ENCODE measurements around the gene ATP9A.
"Not testable (repeated sequence)": the region's sequence is repeated elsewhere in the genome, so short reads cannot be mapped to it uniquely, and the experiment has no call there.

Gene ATP9A

GRCh38 chr20:51574248-51575033 lies 193.7 kb downstream of the ATP9A start:
- no peak for DNase-seq (ENCODE audit: low read depth)

DNA sequence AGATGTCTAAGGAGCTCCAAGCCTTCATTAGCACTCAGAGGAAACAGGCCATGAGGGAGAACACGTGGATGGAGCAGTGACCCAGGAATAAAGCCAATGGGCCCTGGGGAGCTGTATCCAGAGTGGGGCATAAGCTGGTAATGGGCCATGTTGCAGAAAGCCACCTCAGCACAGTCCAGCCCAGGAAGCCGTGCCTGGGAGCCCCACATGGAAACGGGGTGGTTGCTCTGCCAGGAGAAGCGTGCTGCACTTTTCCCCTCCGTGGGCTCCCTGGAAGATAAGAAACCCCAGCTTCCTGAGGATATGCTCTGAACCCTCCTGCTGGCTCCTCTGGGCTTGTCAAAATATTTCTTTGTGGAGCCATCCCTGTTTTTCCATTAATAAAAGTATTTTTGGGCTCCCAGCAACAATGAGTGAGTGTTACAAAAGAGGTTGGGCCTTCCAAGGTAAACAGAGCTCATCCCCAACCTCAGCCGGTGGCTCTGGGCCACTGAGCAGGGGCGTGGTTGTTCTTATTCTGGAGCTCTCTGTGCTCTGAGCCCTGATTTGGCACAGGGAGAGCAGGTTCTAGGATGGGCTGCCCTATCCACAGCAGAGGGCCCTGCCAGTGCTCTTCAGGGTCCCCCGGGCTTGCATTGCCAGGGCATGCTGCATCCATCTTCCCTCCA lies 194.5 kb downstream of the ATP9A start:
- DNase-seq (ENCODE audit: low read depth) = no peak

- no peak for DNase-seq (ENCODE audit: low read depth)
Observed at GRCh38 chr20:51571460-51571794, 196.8 kb downstream of the ATP9A start.

DNA sequence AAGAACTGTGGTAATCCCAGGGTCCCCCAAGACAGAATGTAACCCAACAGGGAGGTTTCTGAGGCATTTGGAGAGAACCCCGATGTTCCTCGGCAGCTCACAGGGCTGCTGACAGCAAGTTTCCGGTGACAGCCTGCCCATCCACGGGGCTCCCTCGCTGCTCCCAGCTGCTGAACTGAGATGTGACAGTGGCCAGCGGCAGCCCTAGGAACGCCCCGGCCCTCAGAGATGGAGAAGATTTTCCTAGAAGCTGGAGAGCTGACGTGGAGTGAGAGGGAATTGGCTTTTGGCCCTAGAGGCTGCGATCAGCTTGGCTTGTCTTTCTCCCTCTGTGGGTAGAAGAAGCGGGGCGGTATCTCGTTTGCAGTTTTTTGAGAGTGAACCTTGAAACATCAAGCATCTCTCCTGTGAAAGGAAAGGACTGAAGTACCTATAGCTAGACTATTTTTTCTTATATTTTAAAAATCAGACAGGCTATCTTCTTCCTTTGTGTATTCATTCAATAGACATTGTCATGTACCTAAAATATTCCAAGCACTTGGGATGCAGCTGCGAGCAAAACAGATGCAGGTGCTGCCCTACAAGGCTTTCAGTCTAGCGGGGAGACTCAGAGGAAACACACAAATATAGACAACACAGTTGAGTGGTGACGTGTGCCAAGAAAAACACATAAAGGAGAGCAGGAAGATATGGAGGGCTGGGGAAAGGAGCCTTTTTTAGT lies 197.3 kb downstream of the ATP9A start:
- DNase-seq (ENCODE audit: low read depth) = no peak

DNA sequence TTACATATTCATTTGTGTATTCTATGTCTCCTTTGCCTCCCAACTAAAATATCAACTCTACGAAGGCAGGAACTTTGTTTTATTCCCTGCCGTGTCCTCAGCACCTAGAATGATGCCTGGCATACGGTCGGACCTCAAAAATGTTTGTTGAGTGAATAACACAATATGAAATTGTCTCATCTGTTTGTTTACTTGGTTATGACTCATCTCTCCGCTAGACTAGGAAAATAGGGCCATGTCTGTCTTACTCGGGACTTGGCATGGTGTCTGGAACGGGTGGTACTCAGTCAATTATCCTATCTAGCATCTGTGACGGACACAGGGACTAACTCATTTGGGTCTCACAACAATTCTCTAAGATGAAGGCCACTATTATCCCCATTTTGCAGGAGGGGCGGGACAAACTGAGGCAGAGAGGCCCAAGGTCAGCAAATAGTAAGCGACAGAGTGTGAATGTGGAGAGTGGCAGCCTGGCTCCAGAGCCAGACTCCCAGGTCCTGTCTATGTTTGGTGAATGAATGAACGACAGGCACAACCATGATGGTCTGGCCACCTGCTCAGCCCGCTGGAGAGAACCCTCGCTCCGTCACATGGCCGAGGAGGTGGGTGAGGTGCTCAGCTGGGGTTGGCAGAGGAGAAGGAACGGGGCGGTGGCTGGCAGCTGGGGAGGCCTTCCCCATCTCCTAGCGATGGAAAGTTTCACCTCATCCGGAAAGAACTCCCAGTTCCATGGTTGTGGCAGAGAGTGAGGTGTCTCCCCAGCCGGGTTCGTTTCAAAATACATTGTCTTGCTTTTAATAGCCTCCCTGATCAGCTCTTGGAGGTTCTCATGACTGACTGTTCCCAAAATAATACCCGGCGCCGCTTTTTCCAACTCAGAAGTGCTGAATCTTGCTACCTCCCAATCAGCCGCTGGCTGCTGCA lies 198.1 kb downstream of the ATP9A start:
- DNase-seq (ENCODE audit: low read depth) = no peak

GRCh38 chr20:51568533-51568932 lies 199.7 kb downstream of the ATP9A start:
- not testable (repeated sequence) for DNase-seq (ENCODE audit: low read depth)

- no peak for DNase-seq (ENCODE audit: low read depth)
Observed at GRCh38 chr20:51567622-51568021, 200.6 kb downstream of the ATP9A start.

DNA sequence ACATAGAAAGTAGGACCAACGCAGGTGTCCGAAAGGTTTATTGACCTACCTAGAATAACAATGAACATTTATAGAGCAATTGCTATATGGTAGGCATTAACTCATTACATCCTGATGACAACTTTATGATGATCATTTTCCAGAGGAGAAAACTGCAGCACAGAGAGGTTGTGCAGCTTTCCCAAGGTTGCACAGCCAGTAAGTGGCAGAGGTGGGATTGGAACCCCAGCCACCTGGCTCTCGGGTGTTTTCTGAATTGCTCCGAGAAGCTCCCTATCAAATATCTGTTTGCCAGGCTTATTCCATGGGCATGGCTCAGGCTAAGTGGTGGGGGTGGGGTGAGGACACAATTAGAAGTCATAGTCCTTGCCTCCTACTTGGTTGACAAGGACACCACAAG lies 201.6 kb downstream of the ATP9A start:
- no peak for DNase-seq (ENCODE audit: low read depth)

GRCh38 chr20:51565298-51566144 lies 202.7 kb downstream of the ATP9A start:
- DNase-seq (ENCODE audit: low read depth) = no peak

DNA sequence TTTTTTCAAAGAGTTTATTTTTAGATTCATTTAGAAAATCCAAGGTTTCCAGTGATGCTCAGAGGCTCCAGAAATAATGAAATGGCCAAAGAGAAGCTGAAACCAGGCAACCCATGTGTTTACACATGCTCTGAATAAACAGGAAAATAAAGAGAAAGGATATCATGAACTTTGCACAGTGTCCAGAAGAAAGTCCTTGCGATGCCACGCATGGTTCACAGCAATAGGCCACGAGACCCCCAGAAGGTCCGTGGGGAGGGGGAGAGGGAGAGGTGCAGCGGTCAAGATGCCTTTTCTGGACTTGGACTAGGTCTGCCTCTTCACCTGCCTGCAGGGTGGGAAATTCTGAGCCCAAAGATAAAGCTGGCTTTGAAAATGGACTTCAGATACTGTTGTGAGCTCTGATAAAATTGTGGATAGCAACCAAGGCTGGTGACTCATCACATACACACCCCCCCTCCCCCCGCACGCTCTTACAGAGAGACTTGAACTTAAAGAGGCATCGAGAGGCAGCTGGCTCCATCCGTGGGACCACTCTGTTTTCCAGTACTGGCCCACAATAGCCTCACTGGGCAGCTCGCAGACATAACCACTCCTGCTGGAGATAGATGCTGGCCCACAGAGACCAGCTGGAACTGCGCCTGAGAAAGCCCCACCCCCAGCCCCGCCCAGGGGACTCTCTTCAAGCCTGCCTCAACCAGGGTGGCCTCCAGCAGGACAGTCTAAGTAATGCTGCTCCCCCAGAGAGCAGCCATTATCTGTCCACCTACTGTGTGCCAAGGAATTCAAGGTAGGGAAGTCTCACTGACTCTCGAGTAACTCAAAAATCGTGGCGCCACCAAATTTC lies 204.5 kb downstream of the ATP9A start:
- DNase-seq (ENCODE audit: low read depth) = no peak

DNA sequence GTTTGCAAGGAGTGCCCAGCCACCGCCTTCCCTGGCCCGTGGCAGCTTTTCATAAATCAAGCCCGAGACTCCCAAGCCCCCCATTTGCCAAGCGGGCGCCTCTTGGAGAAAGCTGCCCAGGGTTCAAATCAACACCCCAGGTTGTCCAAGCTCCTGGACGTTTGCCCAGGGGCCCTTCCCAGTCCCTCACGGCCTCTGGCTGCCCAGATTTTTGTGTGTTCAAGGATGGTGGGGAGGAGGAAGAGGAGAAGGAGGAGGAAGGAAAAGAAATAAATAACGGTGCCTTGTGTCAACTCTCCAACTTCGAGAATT lies 205.1 kb downstream of the ATP9A start:
- DNase-seq (ENCODE audit: low read depth) = no peak

- no peak for DNase-seq (ENCODE audit: low read depth)
Observed at GRCh38 chr20:51562332-51563173, 205.6 kb downstream of the ATP9A start.

GRCh38 chr20:51562027-51562331 lies 206.2 kb downstream of the ATP9A start:
- DNase-seq (ENCODE audit: low read depth) = no peak

- DNase-seq (ENCODE audit: low read depth) = no peak
Observed at GRCh38 chr20:51560550-51561307, 207.5 kb downstream of the ATP9A start.

DNA sequence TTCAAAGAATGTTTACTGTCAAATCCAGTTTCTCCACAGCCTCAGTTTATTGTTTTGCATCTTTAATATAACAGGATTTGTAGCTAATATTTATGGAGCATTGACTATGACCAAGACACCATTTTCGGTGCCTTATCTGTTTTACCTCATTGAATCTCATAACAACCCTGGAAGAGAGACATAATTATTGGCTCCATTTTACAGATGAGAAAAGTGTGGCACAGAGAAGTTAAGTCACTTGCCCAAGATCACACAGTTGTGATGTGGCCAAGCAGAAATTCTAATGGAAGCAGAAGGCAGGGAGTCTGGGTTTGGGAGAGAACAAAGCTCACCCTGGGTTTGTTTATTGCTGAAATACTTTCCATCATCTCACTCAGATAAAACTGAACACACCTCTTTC lies 208.1 kb downstream of the ATP9A start:
- DNase-seq (ENCODE audit: low read depth) = no peak

DNA sequence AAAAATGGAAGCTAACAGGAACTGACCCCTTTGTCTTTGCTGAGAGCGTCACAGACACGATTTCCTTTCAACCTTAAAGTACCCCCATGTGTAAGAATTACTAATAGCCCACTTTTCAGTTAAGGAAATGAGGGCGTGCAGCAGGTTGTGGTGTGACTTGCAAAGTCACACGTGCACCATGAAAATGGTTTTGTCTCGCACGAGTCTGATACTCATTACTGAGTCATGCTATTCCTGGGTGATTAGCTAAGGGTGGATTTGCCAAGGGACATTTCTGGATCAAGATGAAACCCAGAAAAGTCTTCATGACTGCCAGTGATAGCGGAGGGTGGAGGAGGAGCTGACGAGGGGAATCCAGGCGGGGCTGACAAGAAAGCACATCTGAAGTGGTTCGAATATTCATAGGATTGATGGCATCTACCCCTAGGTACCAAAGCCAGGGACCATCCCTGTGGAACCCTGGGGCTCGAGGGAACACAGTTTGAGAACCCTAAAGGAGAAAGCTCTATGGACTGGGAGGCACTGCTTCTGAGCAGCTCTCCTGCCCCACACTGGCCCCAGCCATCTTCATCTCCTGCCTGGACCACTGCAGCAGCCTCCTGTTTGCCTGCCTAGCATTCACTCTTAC lies 213.5 kb downstream of the ATP9A start:
- DNase-seq (ENCODE audit: low read depth) = no peak

- no peak for DNase-seq (ENCODE audit: low read depth)
Observed at GRCh38 chr20:51553897-51554486, 214.2 kb downstream of the ATP9A start.

- no peak for DNase-seq (ENCODE audit: low read depth)
Observed at GRCh38 chr20:51551186-51551585, 217.0 kb downstream of the ATP9A start.
